DND-41 (cell line): Measurements from ENCODE around the gene SMTNL1.

Experiments used
- EZH2 ChIP-seq: IDR thresholded peaks from 3 replicates; pipeline ENCODE4 v1.6.1; 2012; ENCODE audit warnings: borderline replicate concordance, low read depth, mild to moderate bottlenecking, moderate library complexity, low read length, inconsistent platforms; ENCODE audit not compliant: severe bottlenecking
- TF ChIP-seq, protein P1 (sequence below): IDR thresholded peaks from 2 replicates; pipeline ENCODE4 v1.5.1; 2012; ENCODE audit warnings: borderline replicate concordance, low read length, moderate library complexity, mild to moderate bottlenecking; ENCODE audit not compliant: poor library complexity, severe bottlenecking; ENCODE audit errors: extremely low read depth

DNA sequence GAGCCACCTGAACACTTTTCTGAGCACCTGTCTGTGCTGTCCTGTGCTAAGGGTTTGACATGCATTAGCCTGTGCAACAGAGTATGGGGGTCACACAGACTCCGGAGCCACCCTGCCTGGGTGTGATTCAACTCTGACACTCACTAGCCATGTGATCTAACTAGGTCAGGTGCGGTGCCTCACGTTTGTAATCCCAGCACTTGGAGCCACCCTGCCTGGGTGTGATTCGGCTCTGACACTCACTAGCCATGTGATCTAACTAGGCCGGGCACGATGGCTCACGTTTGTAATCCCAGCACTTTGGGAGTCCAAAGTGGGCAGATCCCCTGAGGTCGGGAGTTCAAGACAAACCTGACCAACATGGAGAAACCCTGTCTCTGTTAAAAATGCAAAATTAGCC, 18.6 kb downstream of the SMTNL1 start:
- TF ChIP-seq, protein P1, sequence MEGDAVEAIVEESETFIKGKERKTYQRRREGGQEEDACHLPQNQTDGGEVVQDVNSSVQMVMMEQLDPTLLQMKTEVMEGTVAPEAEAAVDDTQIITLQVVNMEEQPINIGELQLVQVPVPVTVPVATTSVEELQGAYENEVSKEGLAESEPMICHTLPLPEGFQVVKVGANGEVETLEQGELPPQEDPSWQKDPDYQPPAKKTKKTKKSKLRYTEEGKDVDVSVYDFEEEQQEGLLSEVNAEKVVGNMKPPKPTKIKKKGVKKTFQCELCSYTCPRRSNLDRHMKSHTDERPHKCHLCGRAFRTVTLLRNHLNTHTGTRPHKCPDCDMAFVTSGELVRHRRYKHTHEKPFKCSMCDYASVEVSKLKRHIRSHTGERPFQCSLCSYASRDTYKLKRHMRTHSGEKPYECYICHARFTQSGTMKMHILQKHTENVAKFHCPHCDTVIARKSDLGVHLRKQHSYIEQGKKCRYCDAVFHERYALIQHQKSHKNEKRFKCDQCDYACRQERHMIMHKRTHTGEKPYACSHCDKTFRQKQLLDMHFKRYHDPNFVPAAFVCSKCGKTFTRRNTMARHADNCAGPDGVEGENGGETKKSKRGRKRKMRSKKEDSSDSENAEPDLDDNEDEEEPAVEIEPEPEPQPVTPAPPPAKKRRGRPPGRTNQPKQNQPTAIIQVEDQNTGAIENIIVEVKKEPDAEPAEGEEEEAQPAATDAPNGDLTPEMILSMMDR = no peak
- no peak for TF ChIP-seq EZH2
